HG03571 (cell line): ENCODE measurements around the gene TCEANC2.

Experiments used
- ATAC-seq: cut with Tn5 transposase; IDR thresholded peaks from one replicate; pipeline ENCODE4 v1.9.1; 2021; ENCODE audit not compliant: unreplicated experiment

The TCEANC2 gene

DNA sequence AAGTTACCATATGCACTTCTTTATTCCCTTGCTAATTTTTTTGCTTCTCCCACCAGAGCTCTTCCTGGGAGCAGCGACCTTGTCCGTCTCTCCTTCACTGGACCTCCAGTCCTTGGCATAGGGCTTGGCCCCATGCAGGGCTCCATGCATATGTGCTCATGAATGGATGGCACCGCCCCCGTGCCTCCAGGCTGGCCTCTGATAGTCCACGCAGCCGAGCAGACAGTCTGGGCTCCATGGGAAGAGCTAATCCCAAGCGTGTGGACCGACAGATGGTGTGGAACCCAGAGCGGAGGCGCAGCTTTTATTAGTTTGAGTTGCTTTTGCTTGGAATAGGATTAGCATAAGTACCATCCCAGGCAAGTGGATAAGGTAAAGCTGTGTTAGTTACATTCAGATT is 57.6 kb downstream of the TCEANC2 start:
- ATAC-seq: no peak

DNA sequence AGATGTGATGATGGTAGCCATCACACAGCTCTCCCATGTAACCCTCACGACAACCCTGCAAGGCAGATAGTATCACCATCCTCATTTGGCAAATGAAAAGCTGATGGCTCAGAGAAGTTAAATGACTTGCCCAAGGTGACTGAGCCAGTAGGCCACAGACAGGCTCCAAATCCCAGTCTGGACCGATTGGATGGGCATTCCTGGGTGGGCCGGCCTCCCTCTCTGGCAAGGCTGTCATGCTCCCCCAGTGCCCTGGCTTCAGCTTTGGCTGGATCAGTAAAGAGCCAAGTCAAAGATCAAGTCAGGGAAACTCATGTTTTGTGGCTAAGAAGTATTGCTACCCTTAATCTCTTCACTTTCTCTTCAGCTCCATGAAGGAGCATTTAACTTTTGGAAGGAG is 58.2 kb downstream of the TCEANC2 start:
- ATAC-seq: no peak

DNA sequence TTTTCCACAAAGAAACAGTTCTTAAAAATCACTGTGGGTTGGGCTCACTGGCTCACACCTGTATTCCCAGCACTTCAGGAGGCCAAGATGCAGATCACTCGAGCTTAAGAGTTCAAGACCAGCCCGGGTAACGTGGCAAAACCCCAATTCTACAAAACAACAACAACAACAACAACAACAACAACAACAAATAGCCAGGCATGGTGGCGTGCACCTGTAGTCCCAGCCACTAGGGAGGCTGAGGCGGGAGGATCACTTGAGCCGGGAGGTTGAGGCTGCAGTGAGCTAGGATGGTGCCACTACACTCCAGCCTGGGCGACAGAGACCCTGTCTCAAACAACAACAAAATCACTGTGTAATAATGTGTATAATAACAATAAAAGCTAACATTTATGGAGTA is 58.6 kb downstream of the TCEANC2 start:
- no peak for ATAC-seq

DNA sequence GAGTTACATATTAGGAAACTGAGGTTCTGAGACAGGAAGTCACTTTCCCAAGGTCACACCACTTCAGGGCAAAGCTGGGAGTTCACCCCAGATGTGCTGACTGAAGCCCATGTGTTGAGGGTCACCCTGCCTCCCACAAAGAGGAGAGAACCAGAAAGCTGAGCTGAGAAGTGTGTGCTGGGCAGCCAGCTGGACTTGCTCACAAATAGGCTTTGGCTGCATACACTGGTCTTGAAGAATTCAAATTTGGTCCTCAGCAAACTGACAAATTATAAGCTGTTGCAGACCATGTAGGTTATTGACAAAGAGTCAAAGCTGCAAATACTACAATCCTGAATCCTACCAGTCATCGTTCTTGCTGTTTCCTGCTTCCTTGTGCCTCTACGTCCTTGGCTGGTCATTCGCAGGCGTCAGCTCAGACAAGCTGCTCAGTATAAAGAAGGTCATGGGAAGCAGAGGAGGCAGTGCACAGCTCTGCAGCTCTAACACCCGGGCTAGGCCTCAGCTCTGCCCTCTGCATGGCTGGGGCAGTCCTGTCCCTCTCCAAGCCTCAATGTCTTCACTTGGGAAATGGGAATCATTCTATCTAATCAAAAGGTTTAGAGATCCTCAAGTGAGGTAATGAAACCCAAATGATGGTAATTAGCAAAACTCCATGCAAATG is 59.4 kb downstream of the TCEANC2 start:
- ATAC-seq: no peak

DNA sequence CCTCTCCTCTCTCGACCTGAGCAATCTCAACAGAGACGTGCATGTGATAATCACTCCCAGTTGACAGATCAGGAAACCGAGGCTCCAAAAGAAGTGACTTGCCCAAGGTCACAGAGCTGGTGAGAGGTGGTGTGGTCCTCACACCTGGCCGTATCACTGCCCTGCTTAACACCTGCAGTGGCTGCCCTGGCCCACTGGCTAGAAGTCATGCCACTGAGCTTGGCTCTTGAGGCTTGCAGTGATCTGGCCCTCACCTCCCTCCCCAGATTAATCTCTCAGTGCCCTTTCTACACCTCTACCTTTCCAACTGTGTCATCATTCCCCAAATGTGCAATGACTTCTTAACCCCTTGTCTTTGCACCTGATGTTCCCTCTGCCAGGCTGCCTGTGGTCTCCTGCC is 60.6 kb downstream of the TCEANC2 start:
- ATAC-seq: no peak

DNA sequence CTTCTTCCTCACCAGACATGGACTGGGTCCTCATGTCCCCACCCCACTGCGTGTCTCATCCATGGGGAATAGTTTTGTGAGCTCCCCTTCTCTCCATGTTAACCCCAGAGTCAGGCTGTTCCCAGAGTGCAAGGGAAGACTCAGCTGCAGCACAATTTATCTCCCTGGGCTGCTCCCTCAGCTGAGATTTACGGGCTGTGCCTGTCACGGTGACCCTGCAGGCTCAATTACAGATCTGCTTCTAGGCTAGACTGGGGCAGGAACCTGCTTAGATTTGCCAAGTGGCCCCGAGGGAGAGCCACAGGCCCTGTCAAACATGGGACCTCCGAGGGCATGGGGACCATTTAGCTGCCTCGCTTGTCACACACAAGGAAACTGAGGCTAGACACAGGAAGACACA is 61.5 kb downstream of the TCEANC2 start:
- no peak for ATAC-seq

DNA sequence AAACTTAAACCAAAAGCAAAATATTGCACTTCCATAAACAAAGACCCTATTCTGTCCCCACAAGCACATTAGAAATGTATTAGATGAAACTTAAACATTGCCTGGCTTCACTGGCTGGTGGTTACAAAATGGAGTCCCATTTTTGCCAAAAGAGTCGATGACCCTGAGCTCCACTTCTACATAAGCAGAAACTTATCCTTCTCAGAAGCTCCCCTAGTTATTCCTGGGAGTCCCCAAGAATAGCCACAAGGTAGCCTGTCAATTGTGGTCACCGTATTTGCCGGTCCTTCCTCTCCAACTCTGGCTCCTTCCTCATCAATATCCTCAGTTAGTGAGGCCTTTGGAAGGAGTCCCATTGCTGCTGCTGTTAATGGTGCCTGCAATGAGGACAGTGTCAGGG is 62.1 kb downstream of the TCEANC2 start:
- no peak for ATAC-seq

DNA sequence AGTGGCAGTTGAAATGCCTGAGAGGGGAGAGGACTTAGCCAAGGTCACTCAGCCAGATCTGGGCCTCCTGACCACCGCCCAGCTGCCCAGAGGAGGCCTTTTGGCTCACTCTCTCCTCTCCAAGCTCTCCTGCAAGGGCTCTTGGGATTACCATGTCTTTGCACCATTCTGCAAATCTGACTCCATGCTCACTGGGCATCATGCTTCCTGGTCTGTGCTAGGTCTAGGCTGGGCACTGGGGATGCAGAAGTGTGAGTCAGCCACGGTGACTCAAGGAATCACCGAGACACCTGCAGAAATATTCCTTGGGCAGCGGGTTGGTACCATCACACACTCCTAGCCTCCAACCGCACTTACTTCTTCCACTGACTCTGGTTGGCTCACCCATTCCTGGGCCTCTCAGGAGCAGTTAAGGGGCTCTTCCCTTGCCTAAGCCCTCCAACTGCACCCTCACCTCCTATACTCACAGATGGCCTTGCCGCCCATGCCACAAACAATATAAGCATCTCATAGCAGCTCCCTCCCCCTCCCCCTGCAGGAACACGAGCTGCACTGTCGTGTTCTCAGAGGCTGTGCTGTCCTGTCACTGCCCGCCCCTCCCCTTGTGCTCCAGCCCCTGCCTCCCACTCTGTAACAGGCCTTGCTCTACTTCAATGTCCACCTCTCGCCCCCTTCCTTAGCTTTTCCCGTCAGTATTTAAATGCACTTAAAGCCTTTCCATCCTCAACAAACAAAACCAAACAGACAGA is 64.6 kb downstream of the TCEANC2 start:
- ATAC-seq: no peak

DNA sequence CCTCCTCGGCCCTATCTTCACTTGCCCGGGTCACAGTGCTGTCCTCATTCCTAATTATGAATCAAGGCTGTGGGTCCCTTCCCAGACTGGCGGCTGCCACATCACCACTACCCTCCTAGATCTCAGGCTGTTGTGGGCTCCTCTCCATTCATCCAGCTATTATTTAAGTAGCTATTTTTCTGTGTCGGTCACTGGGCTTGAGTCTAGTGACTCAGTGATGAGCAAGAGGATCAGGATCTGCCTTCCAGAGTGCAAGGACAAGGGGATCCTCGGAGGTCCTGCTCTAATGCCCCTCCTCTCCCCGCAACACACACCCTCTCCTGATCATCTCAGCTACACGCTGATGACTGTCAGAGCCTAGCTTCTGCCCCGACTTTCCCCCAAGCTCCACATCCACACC is 65.3 kb downstream of the TCEANC2 start:
- no peak for ATAC-seq

DNA sequence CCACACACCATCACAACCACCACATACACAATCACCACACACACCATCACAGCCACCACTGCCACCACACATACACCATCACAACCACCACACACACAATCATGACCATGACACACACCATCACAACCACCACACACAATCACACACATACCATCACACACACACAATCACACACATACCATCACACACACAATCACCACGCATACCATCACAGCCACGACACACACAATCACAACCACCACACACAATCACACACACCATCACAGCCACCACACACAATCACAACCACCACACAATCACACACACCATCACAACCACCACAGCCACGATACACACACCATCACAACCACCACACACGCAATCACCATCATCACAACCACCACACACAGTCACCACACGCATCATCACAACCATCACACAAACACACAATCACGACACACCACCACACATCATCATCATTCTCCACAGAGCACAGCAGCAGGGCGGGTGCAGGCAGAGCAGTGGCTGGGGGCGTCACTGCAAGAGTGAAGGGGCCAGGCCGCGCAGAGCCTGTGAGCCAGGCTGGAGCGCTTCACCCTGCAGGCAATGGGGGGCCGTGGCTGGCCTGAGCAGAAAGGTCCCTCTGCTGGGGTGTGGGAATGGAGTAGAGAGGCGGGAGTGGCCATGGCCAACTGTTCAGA is 66.8 kb downstream of the TCEANC2 start:
- no peak for ATAC-seq

DNA sequence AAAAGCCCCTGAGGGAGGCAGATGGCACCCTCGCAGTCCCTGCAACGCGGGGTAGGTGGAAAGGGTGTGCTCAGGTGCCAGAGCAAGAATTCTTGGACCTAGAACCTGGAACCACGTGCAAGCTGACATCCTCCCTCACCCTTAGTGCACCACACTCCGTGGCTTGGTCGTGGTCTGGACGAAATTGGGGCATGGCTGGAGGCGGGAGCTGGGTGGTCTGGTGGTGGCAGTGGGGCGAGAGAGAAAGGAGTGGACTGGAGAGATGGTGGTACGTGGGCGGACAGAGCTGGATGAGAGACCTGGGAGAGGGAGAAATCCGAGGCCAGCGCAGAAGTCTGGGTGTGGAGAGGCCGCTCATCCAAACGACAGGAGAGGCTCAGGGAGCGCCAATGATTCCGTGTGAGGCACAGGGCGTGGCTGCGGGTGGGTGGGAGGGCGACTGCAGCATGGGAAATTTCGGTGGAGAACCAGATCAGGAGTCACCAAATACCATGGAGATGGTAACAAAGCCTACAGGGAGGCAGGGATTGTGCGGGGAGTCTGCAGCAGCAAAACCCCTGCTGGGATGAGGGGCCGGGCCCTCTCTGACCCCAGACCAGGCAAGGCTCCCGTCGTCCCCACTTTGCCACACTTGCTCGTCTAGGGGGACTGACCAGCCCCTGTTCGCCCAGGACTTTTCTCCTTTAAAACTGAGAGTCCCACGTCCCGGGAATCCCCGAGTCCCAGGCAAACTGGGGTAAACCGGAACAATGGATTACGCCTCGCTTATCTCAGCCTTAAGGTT is 67.5 kb downstream of the TCEANC2 start:
- ATAC-seq: no peak

DNA sequence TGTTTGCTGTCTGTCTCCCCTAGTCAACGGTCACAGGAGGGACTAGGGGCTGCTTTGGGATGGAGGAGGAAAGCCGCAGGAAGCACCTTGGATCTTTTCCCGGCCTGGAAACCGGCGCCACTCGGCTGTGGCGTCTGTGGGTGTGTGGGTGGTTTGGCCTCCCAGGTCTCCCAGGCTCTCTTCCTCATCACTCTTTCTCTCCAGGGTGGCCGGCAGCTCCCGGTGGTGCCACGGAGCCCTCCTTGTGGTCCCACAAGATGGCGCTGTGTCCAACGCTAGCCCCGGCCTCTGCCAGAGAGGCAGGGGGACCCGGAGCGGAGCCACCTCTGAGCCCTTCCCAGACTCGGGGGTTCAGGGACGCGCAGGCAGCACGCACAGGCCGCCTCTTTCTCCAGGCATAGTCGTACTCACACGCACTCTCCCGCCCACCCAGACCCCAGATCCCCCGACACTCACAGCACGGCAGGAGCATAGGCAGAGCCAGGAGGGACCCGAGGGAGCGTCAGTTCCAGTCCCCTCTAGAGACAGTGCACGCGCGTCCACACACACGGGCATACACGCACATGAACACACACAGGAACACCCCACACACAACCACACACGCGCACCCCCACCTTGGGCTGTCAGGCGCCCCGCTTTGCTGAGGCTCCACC is 68.2 kb downstream of the TCEANC2 start:
- ATAC-seq: no peak

DNA sequence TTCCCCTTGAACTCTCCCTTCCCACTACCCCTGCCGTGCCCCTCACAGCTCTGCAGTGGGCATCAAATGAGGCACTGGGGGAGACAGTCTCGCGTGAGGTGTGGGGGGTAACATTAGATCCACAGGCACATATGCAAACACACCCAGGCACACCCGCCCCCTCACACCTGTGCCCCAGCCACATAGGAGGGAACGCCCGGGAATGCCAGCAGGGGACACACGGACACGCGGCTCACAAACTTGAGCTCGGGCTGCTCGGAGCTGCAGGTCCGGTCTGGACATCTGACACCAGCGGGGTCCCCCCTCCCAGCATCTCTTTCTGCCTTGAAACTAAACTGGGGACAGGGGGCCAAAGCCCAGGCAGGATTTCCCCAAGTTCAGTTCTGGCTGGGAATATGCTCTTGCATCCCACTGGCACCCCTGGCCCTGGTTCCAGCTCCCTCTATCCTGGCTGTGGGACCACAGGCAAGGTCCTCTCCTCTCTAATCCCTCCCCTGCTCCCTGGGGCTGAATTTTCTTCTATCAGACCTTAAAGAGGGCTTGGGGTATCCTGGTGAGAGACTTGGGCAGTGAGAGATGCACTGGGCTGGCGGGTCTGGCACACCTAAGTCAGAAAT is 68.8 kb downstream of the TCEANC2 start:
- no peak for ATAC-seq

DNA sequence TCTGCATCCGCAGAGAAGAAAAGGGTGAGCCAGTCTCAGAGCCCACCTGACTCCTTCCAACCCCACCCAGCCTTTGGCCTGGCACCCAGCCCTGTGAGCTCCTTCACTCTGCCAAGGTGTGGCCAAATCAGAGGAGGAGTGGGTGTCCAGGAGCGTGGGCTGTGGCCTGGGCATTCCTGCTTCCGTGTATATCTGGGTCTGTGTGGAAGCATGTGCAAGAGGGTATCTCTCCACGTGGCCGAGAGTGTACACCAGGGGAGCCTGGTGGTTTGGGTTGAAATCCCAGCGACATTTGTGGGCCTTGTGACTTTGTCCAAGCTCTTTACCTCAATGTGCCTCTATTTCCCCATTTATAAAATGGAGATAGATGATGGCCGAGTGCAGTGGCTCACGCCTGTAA is 69.6 kb downstream of the TCEANC2 start:
- no peak for ATAC-seq

DNA sequence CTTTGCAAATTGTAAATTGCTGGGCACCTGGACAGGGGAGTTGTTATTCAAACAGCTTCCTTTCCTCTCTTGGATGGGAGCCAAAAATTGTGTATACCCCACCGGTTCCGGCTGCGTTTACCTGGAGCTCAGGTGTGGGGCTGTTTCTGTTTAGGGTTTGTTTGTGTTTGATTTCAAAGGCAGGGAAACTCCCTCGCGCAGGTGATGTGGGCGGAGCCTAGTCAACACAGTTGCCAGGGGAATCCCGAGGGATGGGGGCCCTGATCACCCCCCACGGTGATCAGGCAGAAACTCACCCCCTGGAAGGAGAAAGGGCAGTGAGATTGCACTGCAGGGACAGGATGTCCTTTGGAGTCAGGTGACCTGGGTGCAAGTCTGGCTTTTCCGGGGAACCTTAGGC is 71.1 kb downstream of the TCEANC2 start:
- ATAC-seq: no peak

DNA sequence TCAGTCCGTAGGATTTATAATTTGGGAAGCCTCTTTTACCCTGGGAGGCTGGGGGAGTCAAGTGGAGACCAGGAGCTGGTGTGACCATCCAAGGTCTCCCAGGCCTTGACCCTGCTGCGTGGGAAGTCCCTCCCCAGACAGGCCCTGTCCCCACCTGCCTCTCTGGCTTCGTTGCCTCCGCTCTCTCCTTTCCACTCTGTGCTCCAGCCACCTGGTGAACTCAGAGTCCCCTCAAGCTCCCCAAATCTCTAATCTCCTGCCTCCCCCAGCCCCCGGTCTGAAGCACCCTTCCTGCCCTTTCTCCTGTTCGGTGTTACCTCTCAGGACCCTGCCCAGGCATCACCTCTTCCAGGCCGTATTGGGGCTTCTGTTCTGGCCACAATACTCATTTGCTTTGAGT is 71.5 kb downstream of the TCEANC2 start:
- no peak for ATAC-seq

DNA sequence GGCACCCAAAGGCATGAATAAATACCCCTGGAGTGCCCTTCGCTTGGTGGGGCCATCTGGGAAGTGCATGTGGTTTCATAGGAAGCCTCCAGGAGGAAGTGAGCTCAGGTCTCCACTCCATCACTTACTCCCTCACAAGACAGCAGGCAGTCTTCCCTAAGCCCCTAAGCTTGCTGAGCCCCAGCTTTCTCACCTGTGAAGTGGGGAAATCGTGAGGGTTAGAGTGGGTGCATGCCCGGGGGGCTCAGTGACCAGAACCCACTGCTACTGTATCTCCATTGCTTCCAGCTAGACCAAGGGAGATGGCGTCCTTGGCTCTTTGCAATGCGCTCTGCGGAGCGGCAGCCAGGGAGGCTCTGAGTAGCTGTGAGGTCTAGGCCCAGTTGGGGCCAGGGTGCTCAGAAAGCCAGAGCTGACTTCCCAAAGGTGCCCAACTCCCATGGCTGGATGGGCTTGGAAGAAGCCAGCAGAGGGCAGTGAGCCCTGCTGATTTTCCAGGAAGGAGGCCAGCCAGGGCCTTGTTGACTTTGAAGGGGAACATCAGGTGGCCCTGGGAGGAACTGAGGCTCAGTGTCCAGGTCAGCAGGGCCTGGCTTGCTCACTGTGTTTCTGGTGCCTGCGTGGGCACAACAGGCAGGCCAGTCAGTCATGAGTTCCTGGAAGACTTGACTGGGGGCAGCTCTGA is 72.1 kb downstream of the TCEANC2 start:
- no peak for ATAC-seq

DNA sequence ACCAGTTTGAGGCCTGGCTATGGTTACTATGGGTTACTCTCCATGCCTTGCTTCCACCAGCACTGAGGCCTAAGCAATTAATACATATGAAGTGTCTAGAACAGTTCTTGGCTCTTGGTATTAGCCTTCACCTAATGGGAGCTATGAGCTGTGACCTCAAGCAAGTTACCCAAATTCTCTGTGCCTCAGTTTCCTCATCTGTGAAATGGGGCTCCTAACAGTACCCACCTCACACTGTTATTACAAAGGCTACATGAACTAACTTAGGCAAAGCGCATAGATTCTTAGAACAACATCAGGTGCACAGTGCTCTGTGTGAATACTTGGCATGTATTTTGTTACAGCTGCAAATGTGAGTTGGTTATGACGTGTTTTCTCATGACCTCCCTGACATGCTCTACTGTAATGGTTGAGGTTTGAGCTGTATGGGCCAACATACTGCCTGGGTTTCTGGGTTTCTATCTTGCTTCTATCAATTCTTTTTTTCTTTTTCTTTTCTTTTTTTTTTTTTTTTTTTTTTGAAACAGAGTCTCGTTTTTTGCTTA is 72.9 kb downstream of the TCEANC2 start:
- no peak for ATAC-seq

DNA sequence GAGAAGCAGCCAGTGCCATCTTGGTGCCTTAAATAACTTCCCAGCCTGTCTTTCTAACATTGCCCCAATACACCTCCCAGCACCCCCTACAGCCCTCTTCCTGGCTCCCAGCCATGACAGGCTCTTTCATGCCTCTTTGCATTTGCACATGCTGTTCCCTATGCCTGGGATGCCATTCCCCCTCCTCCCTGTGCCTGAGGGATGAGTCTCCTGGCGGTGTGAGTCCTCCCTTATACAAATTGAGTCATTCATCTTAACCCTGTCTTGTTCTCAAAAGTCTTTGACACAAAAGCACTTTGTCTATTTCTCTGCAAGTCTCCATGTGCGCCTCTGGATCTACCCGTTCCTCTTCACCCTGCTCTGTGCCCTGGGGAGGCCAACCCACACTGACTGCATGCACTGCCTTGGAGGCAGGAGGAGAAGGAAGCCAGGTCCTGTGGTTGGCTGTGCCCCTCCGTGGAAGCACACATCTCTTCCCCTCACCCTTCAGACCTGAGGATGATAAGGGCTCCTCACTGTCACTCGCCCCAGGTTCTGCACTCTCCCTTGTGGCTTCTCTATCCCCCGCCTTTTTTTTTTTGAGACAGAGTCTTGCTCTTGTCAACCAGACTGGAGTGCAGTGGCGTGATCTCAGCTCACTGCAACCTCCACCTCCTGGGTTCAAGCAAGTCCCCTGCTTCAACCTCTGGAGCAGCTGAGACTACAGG is 74.3 kb downstream of the TCEANC2 start:
- ATAC-seq: no peak
